Activated CD8-positive, alpha-beta memory T cell treated with anti-CD3 and anti-CD28 coated beads, Interleukin-2, amount 50 U/mL, for 24 hours (primary cell): ENCODE data around the gene ELOVL7.
"Not testable (repeated sequence)": the region's sequence is repeated elsewhere in the genome, so short reads cannot be mapped to it uniquely, and the experiment has no call there.

Source experiments
- DNase-seq: peaks from one replicate; pipeline ENCODE4 v3.0.0-alpha.2; 2020; ENCODE audit errors: extremely low read depth

ELOVL7 gene

DNA sequence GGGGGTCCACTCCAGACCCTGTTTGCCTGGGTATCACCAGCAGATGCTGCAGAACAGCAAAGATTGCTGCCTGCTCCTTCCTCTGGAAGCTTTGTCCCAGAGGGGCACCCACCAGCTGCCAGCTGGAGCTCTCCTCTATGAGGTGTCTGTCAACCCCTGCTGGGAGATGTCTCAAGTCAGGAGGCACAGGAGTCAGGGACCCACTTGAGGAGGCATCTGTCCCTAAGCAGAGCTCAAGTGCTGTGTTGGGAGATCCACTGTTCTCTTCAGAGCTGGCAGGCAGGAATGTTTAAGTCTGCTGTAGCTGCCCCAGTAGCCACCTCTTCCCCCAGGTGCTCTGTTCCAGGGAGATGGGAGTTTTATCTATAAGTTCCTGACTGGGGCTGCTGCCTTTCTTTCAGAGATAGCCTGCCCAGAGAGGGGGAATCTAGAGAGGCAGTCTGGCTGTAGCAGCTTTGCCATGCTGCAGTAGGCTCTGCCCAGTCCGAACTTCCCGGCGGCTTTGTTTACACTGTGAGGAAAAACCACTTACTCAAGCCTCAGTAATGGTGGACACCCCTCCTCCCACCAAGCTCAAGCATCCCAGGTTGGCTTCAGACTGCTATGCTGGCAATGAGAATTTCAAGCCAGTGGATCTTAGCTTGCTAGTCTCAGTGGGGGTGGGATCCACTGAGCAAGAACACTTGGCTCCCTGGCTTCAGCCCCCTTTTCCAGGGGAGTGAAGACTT lies 128.7 kb downstream of the ELOVL7 start:
- DNase-seq: not testable (repeated sequence)

DNA sequence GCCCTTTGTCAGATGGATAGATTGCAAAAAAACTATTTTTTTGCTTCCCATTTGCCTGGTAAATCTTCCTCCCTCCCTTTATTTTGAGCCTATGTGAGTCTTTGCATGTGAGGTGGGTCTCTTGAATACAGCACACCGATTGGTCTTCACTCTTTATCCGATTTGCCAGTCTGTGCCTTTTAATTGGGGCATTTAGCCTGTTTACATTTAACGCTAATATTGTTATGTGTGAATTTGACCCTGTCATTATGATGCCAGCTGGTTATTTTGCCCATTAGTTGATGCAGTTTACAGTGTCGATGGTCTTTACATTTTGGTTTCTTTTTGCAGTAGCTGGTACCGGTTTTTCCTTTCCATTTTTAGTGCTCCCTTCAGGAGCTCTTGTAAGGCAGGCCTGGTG lies 131.1 kb downstream of the ELOVL7 start:
- no peak for DNase-seq

DNA sequence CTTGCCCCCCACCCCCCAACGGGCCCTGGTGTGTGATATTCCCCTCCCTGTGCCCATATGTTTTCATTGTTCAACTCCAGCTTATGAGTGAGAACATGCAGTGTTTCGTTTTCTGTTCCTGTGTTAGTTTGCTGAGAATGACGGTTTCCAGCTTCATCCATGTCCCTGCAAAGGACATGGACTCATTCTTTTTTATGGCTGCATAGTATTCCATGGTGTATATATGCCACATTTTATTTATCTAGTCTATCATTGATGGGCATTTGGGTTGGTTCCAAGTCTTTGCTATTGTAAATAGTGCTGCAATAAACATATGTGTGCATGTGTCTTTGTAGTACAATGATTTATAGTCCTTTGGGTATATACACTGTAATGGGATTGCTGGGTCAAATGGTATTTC lies 132.2 kb downstream of the ELOVL7 start:
- not testable (repeated sequence) for DNase-seq

DNA sequence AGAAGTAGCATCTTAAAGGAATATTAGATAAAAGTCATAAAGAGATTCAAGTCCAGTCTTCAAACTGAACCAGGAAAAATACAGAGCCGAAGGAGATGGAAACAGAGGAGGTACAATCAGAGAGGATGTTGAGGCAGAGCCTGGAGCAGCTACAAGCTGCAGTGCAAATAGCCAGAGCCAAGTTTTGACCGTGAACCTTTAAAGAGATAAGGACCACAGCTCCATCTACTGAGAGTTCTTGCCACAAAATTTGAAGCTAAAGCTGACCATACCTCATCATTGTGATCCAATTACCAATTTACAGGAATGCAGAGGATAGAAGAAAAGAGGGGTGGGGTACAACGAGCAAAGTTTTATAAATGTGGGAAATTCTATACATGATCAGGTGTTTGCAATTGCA lies 133.7 kb downstream of the ELOVL7 start:
- DNase-seq: no peak

DNA sequence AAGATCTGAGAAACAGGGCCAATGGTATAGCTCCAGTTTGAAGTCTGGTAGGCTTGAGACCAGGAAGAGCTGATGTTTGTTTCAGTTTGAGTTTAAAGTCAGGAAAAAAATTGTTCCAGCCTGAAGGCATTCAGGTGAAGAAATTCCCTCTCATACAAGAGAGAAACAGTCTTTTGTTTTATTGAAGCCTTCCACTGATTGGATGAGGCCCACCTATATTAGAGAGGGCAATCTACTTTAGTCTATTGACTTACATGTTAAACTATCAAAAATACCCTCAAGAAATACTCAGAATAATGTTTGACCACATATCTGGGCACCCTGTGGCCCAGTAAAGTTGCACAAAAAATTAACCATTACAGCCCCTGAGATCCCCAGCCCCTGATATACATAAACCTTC lies 138.9 kb downstream of the ELOVL7 start:
- no peak for DNase-seq

DNA sequence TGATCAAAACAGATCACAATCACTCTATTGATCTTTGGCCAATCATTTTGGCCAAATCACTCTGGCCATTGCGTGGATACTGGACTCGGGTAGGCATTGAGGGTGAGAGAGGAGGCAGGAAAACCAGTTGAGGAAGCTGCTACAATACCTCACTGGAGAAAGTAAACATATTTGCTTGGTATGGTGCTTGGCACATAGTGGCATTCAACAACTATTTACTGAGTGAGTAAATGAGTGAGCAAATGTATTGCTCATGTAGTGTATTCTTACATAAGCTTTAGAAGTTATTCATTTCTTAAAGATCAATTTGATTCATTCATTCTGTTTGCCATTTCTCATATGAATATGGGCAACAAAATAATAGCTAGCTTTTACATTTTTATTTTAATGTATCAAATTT lies 140.1 kb downstream of the ELOVL7 start:
- DNase-seq: no peak
